GM23248 (cell line): ENCODE measurements around the gene CFAP298. TPM values are rescaled to one million over a fixed set of nuclear protein-coding genes. Genes with fewer than 3 reads are reported as not detected.
"Not testable (repeated sequence)": the region's sequence is repeated elsewhere in the genome, so short reads cannot be mapped to it uniquely, and the experiment has no call there.

Experiments
- DNase-seq: peaks from one replicate; pipeline ENCODE4 v3.0.0-alpha.2; 2015
- H2AFZ ChIP-seq: fragments of 200-600 bp; sonication (generic); 2 replicates; pipeline ENCODE4 v1.6.1; 2016; ENCODE audit warnings: antibody characterized with exemption
- H3F3A ChIP-seq: fragments of 200-600 bp; sonication (generic); 2 replicates; pipeline ENCODE4 v1.6.1; 2016; ENCODE audit warnings: mild to moderate bottlenecking, antibody characterized with exemption, mixed run types; ENCODE audit not compliant: insufficient read depth
- H3K27ac ChIP-seq: fragments of 200-600 bp; sonication (generic); 2 replicates; pipeline ENCODE4 v1.5.1; 2016; ENCODE audit warnings: mild to moderate bottlenecking
- H3K27me3 ChIP-seq: fragments of 200-600 bp; sonication (generic); replicated peaks from 2 replicates; pipeline ENCODE4 v1.6.1; 2016; ENCODE audit warnings: mild to moderate bottlenecking; ENCODE audit not compliant: insufficient read depth
- H3K36me3 ChIP-seq: fragments of 200-600 bp; sonication (generic); 2 replicates; pipeline ENCODE4 v1.6.1; 2016; ENCODE audit warnings: low read depth, mild to moderate bottlenecking
- H3K4me1 ChIP-seq: fragments of 200-600 bp; sonication (generic); 2 replicates; pipeline ENCODE4 v1.6.1; 2016; ENCODE audit warnings: mild to moderate bottlenecking; ENCODE audit not compliant: insufficient read depth
- H3K4me2 ChIP-seq: fragments of 200-600 bp; sonication (generic); one replicate; pipeline ENCODE4 v1.6.1; 2016; ENCODE audit warnings: mild to moderate bottlenecking; ENCODE audit not compliant: unreplicated experiment
- H3K4me3 ChIP-seq: fragments of 200-600 bp; sonication (generic); 2 replicates; pipeline ENCODE4 v1.5.1; 2016; ENCODE audit warnings: mild to moderate bottlenecking
- H3K79me2 ChIP-seq: fragments of 200-600 bp; sonication (generic); 2 replicates; pipeline ENCODE4 v1.6.1; 2016; ENCODE audit warnings: mild to moderate bottlenecking; ENCODE audit not compliant: insufficient read depth
- H3K9ac ChIP-seq: fragments of 200-600 bp; sonication (generic); 2 replicates; pipeline ENCODE4 v1.6.1; 2016; ENCODE audit warnings: mild to moderate bottlenecking
- H3K9me2 ChIP-seq: fragments of 200-600 bp; sonication (generic); 2 replicates; pipeline ENCODE4 v1.6.1; 2016; ENCODE audit warnings: mixed run types, mild to moderate bottlenecking, moderate library complexity; ENCODE audit not compliant: insufficient read depth
- H3K9me3 ChIP-seq: fragments of 200-600 bp; sonication (generic); one replicate; pipeline ENCODE4 v1.6.1; 2017; ENCODE audit warnings: low read depth
- H4K20me1 ChIP-seq: fragments of 200-600 bp; sonication (generic); 2 replicates; pipeline ENCODE4 v1.6.0; 2016; ENCODE audit not compliant: insufficient read depth
- EZH2 ChIP-seq: fragments of 200-600 bp; sonication (generic); IDR thresholded peaks from 2 replicates; pipeline ENCODE4 v1.6.1; 2018; ENCODE audit warnings: antibody characterized with exemption, mild to moderate bottlenecking; ENCODE audit not compliant: insufficient read depth, poor library complexity, severe bottlenecking
- EZH2phosphoT487 ChIP-seq: fragments of 200-600 bp; sonication (generic); IDR thresholded peaks from 2 replicates; pipeline ENCODE4 v1.6.1; 2018; ENCODE audit warnings: antibody characterized with exemption, moderate library complexity, mild to moderate bottlenecking, low read depth; ENCODE audit not compliant: insufficient read depth
- WGBS, 2 experiments: methylation state at CpG; one replicate each; pipeline ENCODE4 v1.1.6; 2015 to 2017; ENCODE audit warnings: low lambda C conversion rate in 2 of 2, low coverage in 1 of 2; ENCODE audit errors: missing lambda C conversion rate in 2 of 2; 5-methylcytosine and 5-hydroxymethylcytosine counted together
- in situ Hi-C: fragments of 300-500 bp; cut with MboI; formaldehyde crosslinking; loops from 2 replicates; pipeline ENCODE4 v1.15.0; 2020
- polyA plus RNA-seq: library from polyadenylated mRNA; unstranded; fragments of >200 nt; fragmentation: Nextera tagmentation; extraction: Ambion mirVana; gene quantifications from 2 replicates; pipeline ENCODE4 v1.2.1, GENCODE V29; 2016
- total RNA-seq: library from RNA; depleted of rRNA; stranded (reverse); fragments of >200 nt; shearing (Covaris generic); gene quantifications from 2 replicates; pipeline ENCODE4 v1.2.3, GENCODE V29; 2014

Gene CFAP298
- total and polyA plus RNA-seq, 2 experiments from 2014 or later = 20.5 to 53.9 TPM

- Histone ChIP-seq H2AFZ (no peak overlapping the region), H3K9ac (no peak overlapping the region), H3K4me1 (no peaks in the 10 kb centered on the region), H3K79me2 (no peaks in the 10 kb centered on the region), H3F3A (no peaks in the 10 kb centered on the region), H3K4me2 (no peak overlapping the region), H3K9me2 (no peaks in the 10 kb centered on the region), H3K27me3 (no peaks in the 10 kb centered on the region), H3K4me3 (no peak overlapping the region), H3K9me3 (no peaks in the 10 kb centered on the region), H3K27ac (no peak overlapping the region), H3K36me3 (peaks cover 31% of the 10 kb centered on the region; the same call in 1 of the 2 replicates), H4K20me1 (no peaks in the 10 kb centered on the region)
- TF ChIP-seq EZH2phosphoT487 = no peak
- TF ChIP-seq EZH2 = no peak
- in situ Hi-C loops = no loop called here
- no peak for DNase-seq
Measured at GRCh38 chr21:32648165-32648564, 36.0 kb upstream of the CFAP298 start.

- no peak overlapping the region for H2AFZ ChIP-seq
- TF ChIP-seq EZH2phosphoT487 = no peak
- TF ChIP-seq EZH2 = no peak
- H3K9me3 ChIP-seq = no peaks in the 10 kb centered on the region
- no peak for DNase-seq
- H3K27me3 ChIP-seq = no peaks in the 10 kb centered on the region
- H3K4me1 ChIP-seq = no peaks in the 10 kb centered on the region
- in situ Hi-C loops = no loop called here
- no peaks in the 10 kb centered on the region for H3K9me2 ChIP-seq
- 78 to 80% methylated on average over 14 to 19 of the region's 19 CpGs for WGBS, 2 experiments
- H3K9ac ChIP-seq = no peak overlapping the region
- H3K27ac ChIP-seq = no peak overlapping the region
- peaks cover 38% of the 10 kb centered on the region; the same call in 1 of the 2 replicates for H3K36me3 ChIP-seq
- H3K4me2 ChIP-seq = no peak overlapping the region
- H3K79me2 ChIP-seq = no peaks in the 10 kb centered on the region
- H3K4me3 ChIP-seq = no peak overlapping the region
- H3F3A ChIP-seq = no peaks in the 10 kb centered on the region
- no peaks in the 10 kb centered on the region for H4K20me1 ChIP-seq
Measured at GRCh38 chr21:32645261-32646182, 33.3 kb upstream of the CFAP298 start.

DNA sequence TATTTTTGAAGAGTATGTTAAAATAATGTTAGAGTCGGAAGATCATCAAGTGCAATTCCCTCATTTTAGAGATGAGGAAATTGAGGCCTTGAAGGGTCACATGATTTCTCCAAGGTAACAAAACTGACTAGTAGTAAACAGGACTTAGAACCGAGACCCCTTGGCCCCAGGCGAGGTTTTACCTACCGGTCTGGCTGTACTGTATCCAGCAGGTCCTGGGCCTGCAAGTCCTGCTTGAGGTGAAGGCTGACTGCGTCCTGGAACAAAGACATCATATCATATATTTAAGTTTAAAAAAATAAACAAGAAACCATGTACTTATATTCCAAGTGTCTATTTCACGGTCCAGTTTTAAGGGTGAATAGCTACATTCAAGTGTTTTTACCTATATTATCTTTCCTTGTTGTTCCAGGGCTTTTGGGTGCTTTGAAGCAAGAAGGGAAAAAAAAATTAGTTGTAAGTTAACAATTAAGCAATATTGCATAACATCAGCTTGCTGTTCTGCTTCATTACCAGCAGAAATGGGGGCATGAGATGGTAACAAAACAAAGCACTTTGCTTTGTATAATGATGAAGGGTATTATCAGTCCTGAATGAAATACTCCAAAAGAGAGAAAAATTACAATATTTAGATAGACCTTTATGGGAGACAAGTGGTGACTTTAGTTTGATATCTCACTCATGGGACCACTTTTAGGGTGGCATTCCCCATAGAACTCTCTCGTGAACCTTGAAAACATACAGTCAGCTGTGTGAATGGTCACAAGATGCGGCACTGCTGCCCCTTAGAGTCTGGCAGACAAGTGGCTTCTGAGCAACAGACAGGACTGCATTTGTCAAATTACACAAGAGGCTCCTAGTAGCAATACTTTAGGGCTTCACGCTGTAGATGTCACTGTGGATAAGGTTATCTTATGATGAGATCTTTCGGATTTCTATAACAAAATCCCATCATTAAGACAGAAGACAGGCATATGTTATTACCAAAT is 29.8 kb upstream of the CFAP298 start:
- Histone ChIP-seq H3K4me2 (no peak overlapping the region), H2AFZ (no peak overlapping the region), H3K79me2 (no peaks in the 10 kb centered on the region), H3K36me3 (peaks cover 34% of the 10 kb centered on the region; the same call in 1 of the 2 replicates), H3K27me3 (no peaks in the 10 kb centered on the region), H4K20me1 (no peaks in the 10 kb centered on the region), H3F3A (no peaks in the 10 kb centered on the region), H3K4me3 (no peak overlapping the region), H3K9me2 (no peaks in the 10 kb centered on the region), H3K4me1 (no peaks in the 10 kb centered on the region), H3K9ac (no peak overlapping the region), H3K9me3 (no peaks in the 10 kb centered on the region), H3K27ac (no peak overlapping the region)
- no peak for TF ChIP-seq EZH2phosphoT487
- no peak for TF ChIP-seq EZH2
- no peak for DNase-seq
- 80 to 82% methylated on average over 10 of the region's 10 CpGs for WGBS, 2 experiments
- in situ Hi-C loops = no loop called here

- Histone ChIP-seq H3K4me3 (no peak overlapping the region), H3K9me2 (no peaks in the 10 kb centered on the region), H2AFZ (no peak overlapping the region), H3K27me3 (no peaks in the 10 kb centered on the region), H3K9me3 (no peaks in the 10 kb centered on the region), H3K36me3 (no peaks in the 10 kb centered on the region), H3K4me2 (no peak overlapping the region), H4K20me1 (no peaks in the 10 kb centered on the region), H3K4me1 (peaks cover 6% of the 10 kb centered on the region), H3K27ac (no peak overlapping the region), H3F3A (peaks cover 11% of the 10 kb centered on the region), H3K9ac (no peak overlapping the region), H3K79me2 (no peaks in the 10 kb centered on the region)
- TF ChIP-seq EZH2phosphoT487 (no peak), EZH2 (no peak)
- in situ Hi-C loops = no loop called here
- DNase-seq = peak; percentile 69
- WGBS, 2 experiments = 62 to 69% methylated on average over 3 of the region's 3 CpGs
Measured at GRCh38 chr21:32626621-32627196, 14.5 kb upstream of the CFAP298 start.

DNA sequence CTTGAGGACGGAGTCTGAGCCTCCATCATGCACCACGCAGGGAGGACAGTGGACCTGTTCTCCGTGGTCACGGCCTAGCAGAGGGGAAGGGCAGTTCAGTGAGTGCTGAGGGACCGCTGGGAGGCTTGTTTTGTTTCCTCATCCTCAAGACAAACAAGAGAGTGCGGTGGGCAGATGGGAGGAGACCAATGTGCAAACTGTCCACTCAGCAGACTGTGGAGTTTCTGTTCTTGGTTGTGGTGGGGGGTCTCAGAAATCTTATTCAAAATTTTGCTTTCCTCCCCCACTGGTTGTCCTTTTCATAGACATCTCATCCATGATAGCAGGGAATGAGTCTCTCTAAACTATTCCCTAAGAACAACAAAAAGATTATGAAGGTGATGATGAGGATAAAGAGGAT is 6.0 kb upstream of the CFAP298 start:
- H3K4me1 ChIP-seq, H3K9ac ChIP-seq, DNase-seq, H3K9me2 ChIP-seq, H3K9me3 ChIP-seq, in situ Hi-C loops, H2AFZ ChIP-seq, H3K27ac ChIP-seq, H4K20me1 ChIP-seq, H3K4me3 ChIP-seq, H3K79me2 ChIP-seq, H3K27me3 ChIP-seq, H3K4me2 ChIP-seq, H3F3A ChIP-seq, H3K36me3 ChIP-seq: not testable (repeated sequence)
- 60 to 65% methylated on average over 6 of the region's 6 CpGs for WGBS, 2 experiments
